ENCODE measurements around the gene TEX261. TPM values are rescaled to one million over a fixed set of nuclear protein-coding genes. Genes with fewer than 3 reads are reported as not detected.

Gene TEX261
- total and polyA plus RNA-seq, 2 experiments from 2014 or later: 5.7 to 17.5 TPM

GRCh38 chr2:71043531-71044407, 49.1 kb upstream of the TEX261 start:
- H4K20me1 ChIP-seq (replicated peaks; ENCODE audit: insufficient read depth): no peaks in the 10 kb centered on the region
- TF ChIP-seq NANOG (IDR thresholded peaks at IDR 0.05; ENCODE audit: borderline replicate concordance) (no peak), ETS1 (IDR thresholded peaks at IDR 0.05) (no peak), EZH2phosphoT487 (IDR thresholded peaks at IDR 0.05; ENCODE audit: unreplicated experiment) (no peak), REST (IDR thresholded peaks at IDR 0.05; ENCODE audit: unreplicated experiment) (no peak), ZNF462 (CRISPR knock-in tag; IDR thresholded peaks at IDR 0.05) (no peak), ZNF331 (CRISPR knock-in tag; IDR thresholded peaks at IDR 0.05; ENCODE audit: low read depth) (no peak), STAT1 (IDR thresholded peaks at IDR 0.05; ENCODE audit: unreplicated experiment) (no peak), CTCF (conservative IDR thresholded peaks at IDR 0.05; ENCODE audit: low read depth in 2 of 2) (no peak), CREB1 (CRISPR knock-in tag; IDR thresholded peaks at IDR 0.05; ENCODE audit: low read depth) (no peak), EZH2 (IDR thresholded peaks at IDR 0.05; ENCODE audit: low read depth, unreplicated experiment) (no peak), JUNB (IDR thresholded peaks at IDR 0.05; ENCODE audit: unreplicated experiment) (no peak), ZNF114 (CRISPR knock-in tag; IDR thresholded peaks at IDR 0.05) (no peak), POLR2AphosphoS5 (IDR thresholded peaks at IDR 0.05; ENCODE audit: low read depth) (no peak)
- no peak overlapping the region for H2AFZ ChIP-seq
- no peaks in the 10 kb centered on the region for H3K79me2 ChIP-seq (replicated peaks; ENCODE audit: insufficient read depth)
- H3K4me3 ChIP-seq: no peak overlapping the region
- no peaks in the 10 kb centered on the region for H3K27me3 ChIP-seq (ENCODE audit: insufficient read depth)
- no peaks in the 10 kb centered on the region for H3K9me2 ChIP-seq (ENCODE audit: insufficient read depth)
- no peaks in the 10 kb centered on the region for H3K27me3 Mint-ChIP-seq (ENCODE audit: insufficient read depth, low read depth, poor library complexity)
- H3K4me3 Mint-ChIP-seq: no peak overlapping the region
- no peaks in the 10 kb centered on the region for H3F3A ChIP-seq (replicated peaks; ENCODE audit: low read depth)
- ATAC-seq (no peak), DNase-seq (ENCODE audit: low spot score) (no peak)
- H3K27ac ChIP-seq (ENCODE audit: low read depth): no peak overlapping the region
- no peaks in the 10 kb centered on the region for H3K36me3 ChIP-seq (ENCODE audit: insufficient read depth)
- no peaks in the 10 kb centered on the region for H3K9me3 Mint-ChIP-seq
- no peaks in the 10 kb centered on the region for H3K4me1 ChIP-seq (ENCODE audit: insufficient read depth)
- H3K36me3 Mint-ChIP-seq (ENCODE audit: low read depth): no peaks in the 10 kb centered on the region
- no peak overlapping the region for H3K27ac Mint-ChIP-seq
- no peak overlapping the region for H3K4me2 ChIP-seq
- H3K4me1 Mint-ChIP-seq: no peaks in the 10 kb centered on the region

Data from GM23338 (cell line).